Measurements from ENCODE around the gene SCRN3. TPM values are rescaled to one million over a fixed set of nuclear protein-coding genes. Genes with fewer than 3 reads are reported as not detected.

Gene SCRN3
- total and polyA plus RNA-seq, 4 donors, result 11.0 to 34.0 (median 18.6) TPM

GRCh38 chr2:174364628-174365027, 30.9 kb upstream of the SCRN3 start:
- no peak for TF ChIP-seq CTCF (IDR thresholded peaks at IDR 0.05; ENCODE audit: control extremely low read depth, extremely low read depth)
- 96 to 100% methylated on average over 2 of the region's 2 CpGs for WGBS, 2 donors
- H3K4me3 ChIP-seq, result no peak overlapping the region
- H3K4me1 ChIP-seq (ENCODE audit: control insufficient read depth in 5 of 5, insufficient read depth in 5 of 5, low read length in 5 of 5), result no peaks in the 10 kb centered on the region
- no peaks in the 10 kb centered on the region for H3K27me3 ChIP-seq (ENCODE audit: control insufficient read depth in 3 of 3, insufficient read depth in 3 of 3, low read length in 2 of 3)
- DNase-seq (no peak), ATAC-seq (ENCODE audit: insufficient read depth, low FRiP score) (no peak)
- peaks cover 0 to 3% (median 0%) of the 10 kb centered on the region in 4 donors for H3K9me3 ChIP-seq (ENCODE audit: control insufficient read depth in 4 of 4, insufficient read depth in 3 of 4, low read length in 3 of 4)
- H3K27ac ChIP-seq (ENCODE audit: low read depth in 1 of 2, low read length in 1 of 2), result no peak overlapping the region
- no peak overlapping the region for H3K9ac ChIP-seq (ENCODE audit: insufficient read depth in 1 of 2, low read length in 2 of 2)
- H3K36me3 ChIP-seq (ENCODE audit: control insufficient read depth in 4 of 4, insufficient read depth in 4 of 4, low read length in 4 of 4), result peaks cover 8 to 36% (median 23%) of the 10 kb centered on the region in 4 donors

GRCh38 chr2:174365571-174365970, 30.0 kb upstream of the SCRN3 start:
- no peak for ATAC-seq (ENCODE audit: insufficient read depth, low FRiP score)
- H3K4me3 ChIP-seq, result no peak overlapping the region
- no peaks in the 10 kb centered on the region for H3K4me1 ChIP-seq (ENCODE audit: control insufficient read depth in 5 of 5, insufficient read depth in 5 of 5, low read length in 5 of 5)
- H3K9ac ChIP-seq (ENCODE audit: insufficient read depth in 1 of 2, low read length in 2 of 2), result no peak overlapping the region
- no peak for TF ChIP-seq CTCF (IDR thresholded peaks at IDR 0.05; ENCODE audit: control extremely low read depth, extremely low read depth)
- WGBS, 2 donors, result 84 to 94% methylated on average over 2 of the region's 2 CpGs
- H3K36me3 ChIP-seq (ENCODE audit: control insufficient read depth in 4 of 4, insufficient read depth in 4 of 4, low read length in 4 of 4), result peaks cover 12 to 40% (median 28%) of the 10 kb centered on the region in 4 donors
- peaks cover 0 to 3% (median 0%) of the 10 kb centered on the region in 4 donors for H3K9me3 ChIP-seq (ENCODE audit: control insufficient read depth in 4 of 4, insufficient read depth in 3 of 4, low read length in 3 of 4)
- DNase-seq, result no peak
- H3K27ac ChIP-seq (ENCODE audit: low read depth in 1 of 2, low read length in 1 of 2), result no peak overlapping the region
- no peaks in the 10 kb centered on the region for H3K27me3 ChIP-seq (ENCODE audit: control insufficient read depth in 3 of 3, insufficient read depth in 3 of 3, low read length in 2 of 3)

GRCh38 chr2:174368691-174369090, 26.8 kb upstream of the SCRN3 start:
- Histone ChIP-seq H3K9me3 (ENCODE audit: control insufficient read depth in 4 of 4, insufficient read depth in 3 of 4, low read length in 3 of 4) (peaks cover 0 to 3% (median 0%) of the 10 kb centered on the region in 4 donors), H3K4me3 (no peak overlapping the region), H3K27me3 (ENCODE audit: control insufficient read depth in 3 of 3, insufficient read depth in 3 of 3, low read length in 2 of 3) (no peaks in the 10 kb centered on the region), H3K36me3 (ENCODE audit: control insufficient read depth in 4 of 4, insufficient read depth in 4 of 4, low read length in 4 of 4) (peaks cover 12 to 42% (median 26%) of the 10 kb centered on the region in 4 donors), H3K4me1 (ENCODE audit: control insufficient read depth in 5 of 5, insufficient read depth in 5 of 5, low read length in 5 of 5) (no peaks in the 10 kb centered on the region), H3K27ac (ENCODE audit: low read depth in 1 of 2, low read length in 1 of 2) (no peak overlapping the region), H3K9ac (ENCODE audit: insufficient read depth in 1 of 2, low read length in 2 of 2) (no peak overlapping the region)
- 90 to 97% methylated on average over 1 of the region's 1 CpG for WGBS, 2 donors
- DNase-seq (no peak), ATAC-seq (ENCODE audit: insufficient read depth, low FRiP score) (no peak)
- no peak for TF ChIP-seq CTCF (IDR thresholded peaks at IDR 0.05; ENCODE audit: control extremely low read depth, extremely low read depth)

GRCh38 chr2:174376967-174377366, 18.6 kb upstream of the SCRN3 start:
- no peak overlapping the region for H3K4me3 ChIP-seq
- no peaks in the 10 kb centered on the region for H3K9me3 ChIP-seq (ENCODE audit: control insufficient read depth in 4 of 4, insufficient read depth in 3 of 4, low read length in 3 of 4)
- 89 to 93% methylated on average over 2 of the region's 2 CpGs for WGBS, 2 donors
- H3K27ac ChIP-seq (ENCODE audit: low read depth in 1 of 2, low read length in 1 of 2), result no peak overlapping the region
- no peaks in the 10 kb centered on the region for H3K27me3 ChIP-seq (ENCODE audit: control insufficient read depth in 3 of 3, insufficient read depth in 3 of 3, low read length in 2 of 3)
- ATAC-seq (ENCODE audit: insufficient read depth, low FRiP score) (no peak), DNase-seq (no peak)
- H3K9ac ChIP-seq (ENCODE audit: insufficient read depth in 1 of 2, low read length in 2 of 2), result no peak overlapping the region
- no peak for TF ChIP-seq CTCF (IDR thresholded peaks at IDR 0.05; ENCODE audit: control extremely low read depth, extremely low read depth)
- no peaks in the 10 kb centered on the region for H3K4me1 ChIP-seq (ENCODE audit: control insufficient read depth in 5 of 5, insufficient read depth in 5 of 5, low read length in 5 of 5)
- peaks cover 9 to 41% (median 26%) of the 10 kb centered on the region in 4 donors for H3K36me3 ChIP-seq (ENCODE audit: control insufficient read depth in 4 of 4, insufficient read depth in 4 of 4, low read length in 4 of 4)
